ENCODE results near the gene LGR6.

- TF ChIP-seq CTCF (conservative IDR thresholded peaks at IDR 0.05; ENCODE audit: low read depth, low read length) (no peak), POLR2A (IDR thresholded peaks at IDR 0.05; ENCODE audit: low read depth, low read length) (no peak), NFE2L2 (IDR thresholded peaks at IDR 0.05; ENCODE audit: low read depth, low read length) (no peak), RAD21 (IDR thresholded peaks at IDR 0.05; ENCODE audit: low read length) (no peak), RFX5 (IDR thresholded peaks at IDR 0.05; ENCODE audit: low read depth, low read length) (no peak), RCOR1 (IDR thresholded peaks at IDR 0.05; ENCODE audit: insufficient replicate concordance, low read length) (no peak), MAFK (IDR thresholded peaks at IDR 0.05; ENCODE audit: low read depth, low read length) (no peak), BHLHE40 (IDR thresholded peaks at IDR 0.05; ENCODE audit: low read depth, low read length) (no peak), MAZ (IDR thresholded peaks at IDR 0.05; ENCODE audit: borderline replicate concordance, low read depth, low read length) (no peak), CEBPB (IDR thresholded peaks at IDR 0.05; ENCODE audit: low read depth, low read length) (no peak), CHD1 (IDR thresholded peaks at IDR 0.05; ENCODE audit: low read depth, low read length) (no peak)
Measured at GRCh38 chr1:202194328-202194648, 689 bp downstream of the LGR6 start.
